Neural cell (in vitro differentiated cells): ENCODE data around the gene TRIM59. TPM values are rescaled to one million over a fixed set of nuclear protein-coding genes. Genes with fewer than 3 reads are reported as not detected.

Experiments used
- H2AFZ ChIP-seq: fragments of 200-600, 300-800 bp; sonication (generic), shearing (Covaris generic); 2 replicates; pipeline ENCODE4 v1.6.0; 2014; ENCODE audit warnings: low read depth, mild to moderate bottlenecking, antibody characterized with exemption, low read length, moderate library complexity
- H3F3A ChIP-seq: fragments of 200-600 bp; shearing (Covaris generic); 2 replicates; pipeline ENCODE4 v1.6.1; 2016; ENCODE audit warnings: mild to moderate bottlenecking, moderate library complexity, mixed read lengths, antibody characterized with exemption, low read length; ENCODE audit not compliant: insufficient read depth, poor library complexity, severe bottlenecking
- H3K27ac ChIP-seq: fragments of 200-600, 300-800 bp; sonication (generic), shearing (Covaris generic); 2 replicates; pipeline ENCODE4 v1.5.1; 2014; ENCODE audit warnings: mild to moderate bottlenecking, low read length, moderate library complexity
- H3K27me3 ChIP-seq: fragments of 300-800, 200-600 bp; sonication (generic), shearing (Covaris generic); 2 replicates; pipeline ENCODE4 v1.6.0; 2014; ENCODE audit warnings: mild to moderate bottlenecking, low read depth, low read length, moderate library complexity; ENCODE audit not compliant: insufficient read depth
- H3K36me3 ChIP-seq: fragments of 300-800, 200-600 bp; sonication (generic), shearing (Covaris generic); 2 replicates; pipeline ENCODE4 v1.5.1; 2014; ENCODE audit warnings: mild to moderate bottlenecking, antibody characterized with exemption, low read length, moderate library complexity; ENCODE audit not compliant: insufficient read depth
- H3K4me2 ChIP-seq: fragments of 300-800, 200-600 bp; sonication (generic), shearing (Covaris generic); 2 replicates; pipeline ENCODE4 v1.6.0; 2014; ENCODE audit warnings: mild to moderate bottlenecking, low read length
- H3K4me3 ChIP-seq: fragments of 300-800, 200-600 bp; sonication (generic), shearing (Covaris generic); 2 replicates; pipeline ENCODE4 v1.5.1; 2014; ENCODE audit warnings: mild to moderate bottlenecking, low read length, moderate library complexity
- H3K79me2 ChIP-seq: fragments of 200-600 bp; shearing (Covaris generic); replicated peaks from 2 replicates; pipeline ENCODE4 v1.6.0; 2014; ENCODE audit warnings: mild to moderate bottlenecking, low read length, moderate library complexity; ENCODE audit not compliant: insufficient read depth
- H3K9ac ChIP-seq: fragments of 300-800, 200-600 bp; sonication (generic), shearing (Covaris generic); 2 replicates; pipeline ENCODE4 v1.6.1; 2016; ENCODE audit warnings: mild to moderate bottlenecking, low read length, mixed read lengths
- H3K9me2 ChIP-seq: fragments of 200-600 bp; shearing (Covaris generic); 2 replicates; pipeline ENCODE4 v1.6.1; 2016; ENCODE audit warnings: mild to moderate bottlenecking, low read length, mixed read lengths; ENCODE audit not compliant: insufficient read depth
- H3K9me3 ChIP-seq: fragments of 200-600, 300-800 bp; sonication (generic), shearing (Covaris generic); 2 replicates; pipeline ENCODE4 v1.6.1; 2016; ENCODE audit warnings: mild to moderate bottlenecking, mixed run types, low read length, moderate library complexity, mixed read lengths
- H4K20me1 ChIP-seq: fragments of 200-600 bp; shearing (Covaris generic); 2 replicates; pipeline ENCODE4 v1.6.1; 2016; ENCODE audit warnings: mild to moderate bottlenecking, mixed run types; ENCODE audit not compliant: insufficient read depth
- CTCF ChIP-seq: fragments of 450-650 bp; IDR thresholded peaks from 2 replicates; pipeline ENCODE4 v1.5.1; 2014; ENCODE audit warnings: antibody characterized with exemption, mild to moderate bottlenecking, moderate library complexity; ENCODE audit not compliant: poor library complexity, severe bottlenecking
- EP300 ChIP-seq: fragments of 450-650 bp; conservative IDR thresholded peaks from 2 replicates; pipeline ENCODE4 v1.6.1; 2014; ENCODE audit warnings: antibody characterized with exemption, mild to moderate bottlenecking, moderate library complexity; ENCODE audit not compliant: poor library complexity, severe bottlenecking
- EZH2 ChIP-seq: fragments of 200-600, 300-800 bp; shearing (Covaris generic), sonication (generic); IDR thresholded peaks from 2 replicates; pipeline ENCODE4 v1.6.1; 2014; ENCODE audit warnings: antibody characterized with exemption, low read length, borderline replicate concordance, mild to moderate bottlenecking; ENCODE audit not compliant: insufficient read depth, poor library complexity, severe bottlenecking
- MXI1 ChIP-seq: fragments of 450-650 bp; conservative IDR thresholded peaks from 2 replicates; pipeline ENCODE4 v1.6.1; 2014; ENCODE audit warnings: antibody characterized with exemption, mild to moderate bottlenecking; ENCODE audit not compliant: poor library complexity, severe bottlenecking
- POLR2AphosphoS5 ChIP-seq: IDR thresholded peaks from 2 replicates; pipeline ENCODE4 v1.6.1; 2012
- REST ChIP-seq: IDR thresholded peaks from 2 replicates; pipeline ENCODE4 v1.6.1; 2012; ENCODE audit warnings: borderline replicate concordance
- polyA plus RNA-seq: library from polyadenylated mRNA; depleted of rRNA; stranded (reverse); fragments of >200 nt; gene quantifications from 2 replicates; pipeline ENCODE4 v1.2.3, GENCODE V29; 2014

TRIM59 gene
- polyA plus RNA-seq, 1 donor from 2014 or later, result 0.53 TPM

GRCh38 chr3:160437083-160437455 is 12.5 kb downstream of the TRIM59 start:
- peaks cover 12% of the 10 kb centered on the region for H3K79me2 ChIP-seq
- TF ChIP-seq REST (no peak), EZH2 (no peak), EP300 (no peak)
- H3K4me3 ChIP-seq, result no peak overlapping the region
- H3K27me3 ChIP-seq, result no peaks in the 10 kb centered on the region
- H4K20me1 ChIP-seq, result no peaks in the 10 kb centered on the region
- H3F3A ChIP-seq, result no peaks in the 10 kb centered on the region
- no peaks in the 10 kb centered on the region for H3K36me3 ChIP-seq
- H2AFZ ChIP-seq, result no peak overlapping the region
- no peak overlapping the region for H3K9ac ChIP-seq
- no peaks in the 10 kb centered on the region for H3K9me2 ChIP-seq
- H3K9me3 ChIP-seq, result no peaks in the 10 kb centered on the region
- no peak overlapping the region for H3K4me2 ChIP-seq
- H3K27ac ChIP-seq, result no peak overlapping the region

GRCh38 chr3:160435747-160436146 is 13.8 kb downstream of the TRIM59 start:
- Histone ChIP-seq H3K27ac (no peak overlapping the region), H3K79me2 (peaks cover 6% of the 10 kb centered on the region)
- TF ChIP-seq EZH2 (no peak), REST (no peak), POLR2AphosphoS5 (no peak), CTCF (no peak), MXI1 (no peak), EP300 (no peak)

More at GRCh38 chr3:160435747-160436146, 13.8 kb downstream of the TRIM59 start:
- H3F3A ChIP-seq, result no peaks in the 10 kb centered on the region
- no peak overlapping the region for H2AFZ ChIP-seq
- H3K4me3 ChIP-seq, result no peak overlapping the region
- H3K9ac ChIP-seq, result no peak overlapping the region
- H3K27me3 ChIP-seq, result no peaks in the 10 kb centered on the region
- no peaks in the 10 kb centered on the region for H3K9me3 ChIP-seq
- H3K9me2 ChIP-seq, result no peaks in the 10 kb centered on the region
- H3K4me2 ChIP-seq, result no peak overlapping the region
- no peaks in the 10 kb centered on the region for H4K20me1 ChIP-seq
- no peaks in the 10 kb centered on the region for H3K36me3 ChIP-seq
